Measurements from ENCODE around the gene DNAJC13.

Gene DNAJC13

GRCh38 chr3:132459551-132459950 lies 42.2 kb downstream of the DNAJC13 start:
- H2BK15ac ChIP-seq (ENCODE audit: low read length), result no peak overlapping the region
- no peak overlapping the region for H2AK5ac ChIP-seq (ENCODE audit: low read depth, low read length)
- H3K14ac ChIP-seq (ENCODE audit: low read length), result no peak overlapping the region
- H2BK120ac ChIP-seq (ENCODE audit: low read depth, low read length), result no peak overlapping the region
- no peaks in the 10 kb centered on the region for H3K4me1 ChIP-seq (ENCODE audit: control insufficient read depth in 2 of 2, insufficient read depth in 1 of 2, low read depth in 1 of 2, low read length in 2 of 2)
- H3K4ac ChIP-seq (ENCODE audit: low read length), result no peak overlapping the region
- H3K9me3 ChIP-seq (replicated peaks in 1 of 2; ENCODE audit: control insufficient read depth in 2 of 2, insufficient read depth in 1 of 2, low read depth in 1 of 2, low read length in 2 of 2), result peaks cover 0 to 2% of the 10 kb centered on the region in 2 donors
- H3K36me3 ChIP-seq (replicated peaks in 1 of 2; ENCODE audit: control insufficient read depth in 2 of 2, insufficient read depth in 2 of 2, low read length in 2 of 2), result peaks cover 15 to 100% of the 10 kb centered on the region in 2 donors
- no peak overlapping the region for H3K18ac ChIP-seq (ENCODE audit: low read length)
- H3K79me1 ChIP-seq (ENCODE audit: low read depth, low read length), result no peaks in the 10 kb centered on the region
- H3K4me3 ChIP-seq (ENCODE audit: low read length in 2 of 2), result no peak overlapping the region
- no peak overlapping the region for H3K4me2 ChIP-seq (ENCODE audit: insufficient read depth, low read length, poor library complexity, severe bottlenecking)
- H4K91ac ChIP-seq (ENCODE audit: low read depth, low read length, poor library complexity), result no peak overlapping the region
- H2BK5ac ChIP-seq (ENCODE audit: low read length), result no peak overlapping the region
- no peak overlapping the region for H3K9ac ChIP-seq (ENCODE audit: low read depth, low read length, poor library complexity)
- H2AFZ ChIP-seq (ENCODE audit: low read length), result no peak overlapping the region
- no peak overlapping the region for H3K27ac ChIP-seq (replicated peaks; ENCODE audit: low read length)
- DNase-seq (ENCODE audit: low spot score), result no peak
- no CpG with 5 or more reads among the region's 3 CpGs for WGBS, 2 donors (ENCODE audit: extremely low coverage in 2 of 2, insufficient read length in 2 of 2, insufficient replicate concordance in 1 of 2)
- H4K8ac ChIP-seq (ENCODE audit: low read depth, low read length), result no peak overlapping the region
- no peaks in the 10 kb centered on the region for H3K27me3 ChIP-seq (ENCODE audit: control insufficient read depth in 3 of 3, insufficient read depth in 3 of 3, low read depth in 1 of 3, low read length in 3 of 3)
- H2BK12ac ChIP-seq (ENCODE audit: low read length), result no peak overlapping the region
- H3K23ac ChIP-seq (ENCODE audit: low read depth, low read length, poor library complexity), result no peak overlapping the region

GRCh38 chr3:132461544-132461943 lies 44.2 kb downstream of the DNAJC13 start:
- Histone ChIP-seq H3K14ac (ENCODE audit: low read length) (no peak overlapping the region), H4K91ac (ENCODE audit: low read depth, low read length, poor library complexity) (no peak overlapping the region), H3K18ac (ENCODE audit: low read length) (no peak overlapping the region), H4K8ac (ENCODE audit: low read depth, low read length) (no peak overlapping the region), H3K27me3 (ENCODE audit: control insufficient read depth in 3 of 3, insufficient read depth in 3 of 3, low read depth in 1 of 3, low read length in 3 of 3) (no peaks in the 10 kb centered on the region), H3K23ac (ENCODE audit: low read depth, low read length, poor library complexity) (no peak overlapping the region), H3K9ac (ENCODE audit: low read depth, low read length, poor library complexity) (no peak overlapping the region), H2AFZ (ENCODE audit: low read length) (no peak overlapping the region), H2BK15ac (ENCODE audit: low read length) (no peak overlapping the region), H2AK5ac (ENCODE audit: low read depth, low read length) (no peak overlapping the region), H3K79me1 (ENCODE audit: low read depth, low read length) (no peaks in the 10 kb centered on the region), H2BK5ac (ENCODE audit: low read length) (no peak overlapping the region), H3K27ac (replicated peaks; ENCODE audit: low read length) (no peak overlapping the region), H2BK120ac (ENCODE audit: low read depth, low read length) (no peak overlapping the region), H3K4me2 (ENCODE audit: insufficient read depth, low read length, poor library complexity, severe bottlenecking) (no peak overlapping the region), H3K9me3 (replicated peaks in 1 of 2; ENCODE audit: control insufficient read depth in 2 of 2, insufficient read depth in 1 of 2, low read depth in 1 of 2, low read length in 2 of 2) (no peaks in the 10 kb centered on the region), H2BK12ac (ENCODE audit: low read length) (no peak overlapping the region), H3K4ac (ENCODE audit: low read length) (no peak overlapping the region), H3K36me3 (replicated peaks in 1 of 2; ENCODE audit: control insufficient read depth in 2 of 2, insufficient read depth in 2 of 2, low read length in 2 of 2) (peaks cover 9 to 100% of the 10 kb centered on the region in 2 donors), H3K4me3 (ENCODE audit: low read length in 2 of 2) (no peak overlapping the region), H3K4me1 (ENCODE audit: control insufficient read depth in 2 of 2, insufficient read depth in 1 of 2, low read depth in 1 of 2, low read length in 2 of 2) (no peaks in the 10 kb centered on the region)
- WGBS, 2 donors (ENCODE audit: extremely low coverage in 2 of 2, insufficient read length in 2 of 2, insufficient replicate concordance in 1 of 2), result no CpG with 5 or more reads among the region's 5 CpGs
- DNase-seq (ENCODE audit: low spot score), result no peak

GRCh38 chr3:132464066-132464465 lies 46.8 kb downstream of the DNAJC13 start:
- Histone ChIP-seq H2AFZ (ENCODE audit: low read length) (no peak overlapping the region), H2BK15ac (ENCODE audit: low read length) (no peak overlapping the region), H3K27me3 (ENCODE audit: control insufficient read depth in 3 of 3, insufficient read depth in 3 of 3, low read depth in 1 of 3, low read length in 3 of 3) (no peaks in the 10 kb centered on the region), H3K4ac (ENCODE audit: low read length) (no peak overlapping the region), H2BK120ac (ENCODE audit: low read depth, low read length) (no peak overlapping the region), H2BK12ac (ENCODE audit: low read length) (no peak overlapping the region), H3K4me1 (ENCODE audit: control insufficient read depth in 2 of 2, insufficient read depth in 1 of 2, low read depth in 1 of 2, low read length in 2 of 2) (no peaks in the 10 kb centered on the region), H3K79me1 (ENCODE audit: low read depth, low read length) (no peaks in the 10 kb centered on the region), H3K9me3 (replicated peaks in 1 of 2; ENCODE audit: control insufficient read depth in 2 of 2, insufficient read depth in 1 of 2, low read depth in 1 of 2, low read length in 2 of 2) (peaks cover 0 to under 1% of the 10 kb centered on the region in 2 donors), H3K18ac (ENCODE audit: low read length) (no peak overlapping the region), H4K8ac (ENCODE audit: low read depth, low read length) (no peak overlapping the region), H3K9ac (ENCODE audit: low read depth, low read length, poor library complexity) (no peak overlapping the region), H3K27ac (replicated peaks; ENCODE audit: low read length) (no peak overlapping the region), H2BK5ac (ENCODE audit: low read length) (no peak overlapping the region), H4K91ac (ENCODE audit: low read depth, low read length, poor library complexity) (no peak overlapping the region), H2AK5ac (ENCODE audit: low read depth, low read length) (no peak overlapping the region), H3K4me2 (ENCODE audit: insufficient read depth, low read length, poor library complexity, severe bottlenecking) (no peak overlapping the region), H3K14ac (ENCODE audit: low read length) (no peak overlapping the region), H3K36me3 (replicated peaks in 1 of 2; ENCODE audit: control insufficient read depth in 2 of 2, insufficient read depth in 2 of 2, low read length in 2 of 2) (peaks cover 6 to 99% of the 10 kb centered on the region in 2 donors), H3K23ac (ENCODE audit: low read depth, low read length, poor library complexity) (no peak overlapping the region), H3K4me3 (ENCODE audit: low read length in 2 of 2) (no peak overlapping the region)
- DNase-seq (ENCODE audit: low spot score), result no peak

- H3K23ac ChIP-seq (ENCODE audit: low read depth, low read length, poor library complexity), result no peak overlapping the region
- H3K79me1 ChIP-seq (ENCODE audit: low read depth, low read length), result no peaks in the 10 kb centered on the region
- no peak overlapping the region for H2BK12ac ChIP-seq (ENCODE audit: low read length)
- no peak overlapping the region for H4K8ac ChIP-seq (ENCODE audit: low read depth, low read length)
- H3K27me3 ChIP-seq (ENCODE audit: control insufficient read depth in 3 of 3, insufficient read depth in 3 of 3, low read depth in 1 of 3, low read length in 3 of 3), result no peaks in the 10 kb centered on the region
- peak; percentile 1 for DNase-seq (ENCODE audit: low spot score)
- H2BK120ac ChIP-seq (ENCODE audit: low read depth, low read length), result no peak overlapping the region
- H3K14ac ChIP-seq (ENCODE audit: low read length), result no peak overlapping the region
- peaks cover 2 to 4% of the 10 kb centered on the region in 2 donors for H3K9me3 ChIP-seq (replicated peaks in 1 of 2; ENCODE audit: control insufficient read depth in 2 of 2, insufficient read depth in 1 of 2, low read depth in 1 of 2, low read length in 2 of 2)
- no peak overlapping the region for H2BK5ac ChIP-seq (ENCODE audit: low read length)
- H3K27ac ChIP-seq (replicated peaks; ENCODE audit: low read length), result peak overlapping the region; percentile 58
- no peak overlapping the region for H2BK15ac ChIP-seq (ENCODE audit: low read length)
- peaks cover 2 to 76% of the 10 kb centered on the region in 2 donors for H3K36me3 ChIP-seq (replicated peaks in 1 of 2; ENCODE audit: control insufficient read depth in 2 of 2, insufficient read depth in 2 of 2, low read length in 2 of 2)
- no peaks in the 10 kb centered on the region for H3K4me1 ChIP-seq (ENCODE audit: control insufficient read depth in 2 of 2, insufficient read depth in 1 of 2, low read depth in 1 of 2, low read length in 2 of 2)
- H2AK5ac ChIP-seq (ENCODE audit: low read depth, low read length), result no peak overlapping the region
- no peak overlapping the region for H3K4me3 ChIP-seq (ENCODE audit: low read length in 2 of 2)
- no CpG with 5 or more reads among the region's 1 CpG for WGBS, 2 donors (ENCODE audit: extremely low coverage in 2 of 2, insufficient read length in 2 of 2, insufficient replicate concordance in 1 of 2)
- H3K18ac ChIP-seq (ENCODE audit: low read length), result no peak overlapping the region
- H2AFZ ChIP-seq (ENCODE audit: low read length), result no peak overlapping the region
- H3K4me2 ChIP-seq (ENCODE audit: insufficient read depth, low read length, poor library complexity, severe bottlenecking), result no peak overlapping the region
- no peak overlapping the region for H3K9ac ChIP-seq (ENCODE audit: low read depth, low read length, poor library complexity)
- no peak overlapping the region for H3K4ac ChIP-seq (ENCODE audit: low read length)
- H4K91ac ChIP-seq (ENCODE audit: low read depth, low read length, poor library complexity), result no peak overlapping the region
These were observed 52.0 kb downstream of the DNAJC13 start for GRCh38 chr3:132469326-132469725.

Measured in neuronal stem cell (in vitro differentiated cells).